Thyroid gland (tissue), 4 donors: ENCODE measurements around the gene DLGAP1. TPM values are rescaled to one million over a fixed set of nuclear protein-coding genes. Genes with fewer than 3 reads are reported as not detected.

Experiments used
- DNase-seq, 2 donors: peaks; one replicate each; pipeline ENCODE4 v3.0.0-alpha.2; 2019
- H3K27ac ChIP-seq, 3 donors: fragments of 200-600 bp; sonication (generic); 1 replicate in 2 of 3; 2 replicates in 1 of 3; pipeline ENCODE4 v1.5.1; 2016 to 2019; ENCODE audit warnings: mild to moderate bottlenecking in 1 of 3, moderate library complexity in 1 of 3
- H3K27me3 ChIP-seq: fragments of 200-600 bp; sonication (generic); one replicate; pipeline ENCODE4 v1.5.1; 2019
- H3K36me3 ChIP-seq, 2 donors: fragments of 200-600 bp; sonication (generic); one replicate each; pipeline ENCODE4 v1.5.1; 2016 to 2019
- H3K4me1 ChIP-seq, 2 donors: fragments of 200-600 bp; sonication (generic); one replicate each; pipeline ENCODE4 v1.5.1; 2017 to 2019
- H3K4me3 ChIP-seq, 3 donors: fragments of 200-600 bp; sonication (generic); replicated peaks in 1 of 3; 1 replicate in 2 of 3; 2 replicates in 1 of 3; pipeline ENCODE4 v1.5.1; 2016; ENCODE audit warnings: mild to moderate bottlenecking in 1 of 3
- H3K9me3 ChIP-seq: fragments of 200-600 bp; sonication (generic); one replicate; pipeline ENCODE4 v1.5.1; 2017
- POLR2A ChIP-seq, 2 donors: fragments of 450-650 bp; IDR thresholded peaks; one replicate each; pipeline ENCODE4 v1.6.1; 2017; ENCODE audit warnings: antibody characterized with exemption in 2 of 2, mild to moderate bottlenecking in 2 of 2, moderate library complexity in 1 of 2
- WGBS, 2 donors: methylation state at CpG; one replicate each; pipeline ENCODE4 v1.1.5; 2017; 5-methylcytosine and 5-hydroxymethylcytosine counted together
- intact Hi-C: fragments of 100-400 bp; cut with DNase I; formaldehyde crosslinking; loops from one replicate; pipeline ENCODE4 v1.15.1; 2023
- microRNA-seq: library from miRNA; unstranded; fragments of <30 nt; microRNA quantifications from one replicate; pipeline ENCODE4, GENCODE V29; 2016
- small RNA-seq: library from RNA; depleted of rRNA; stranded (forward); fragments of <200 nt; gene quantifications from one replicate; pipeline ENCODE3, GENCODE V24; 2016
- total RNA-seq, 4 donors: library from RNA; depleted of rRNA; stranded (reverse); fragments of >200 nt; gene quantifications; one replicate each; pipeline ENCODE4 v1.2.3, GENCODE V29; 2016
- TF ChIP-seq, protein P1 (sequence below), 6 experiments: fragments of 200-600 bp in 3 of 6; fragments of 450-650 bp in 3 of 6; sonication (generic) in 3 of 6; IDR thresholded peaks; one replicate each; pipeline ENCODE4 v1.5.1; 2016 to 2019; ENCODE audit warnings: antibody characterized with exemption in 6 of 6, mild to moderate bottlenecking in 2 of 6, inconsistent platforms in 1 of 6, moderate library complexity in 1 of 6

The DLGAP1 gene
- total RNA-seq, 4 donors from 2014 or later: 0.25 to 2.7 (median 0.77) TPM

DNA sequence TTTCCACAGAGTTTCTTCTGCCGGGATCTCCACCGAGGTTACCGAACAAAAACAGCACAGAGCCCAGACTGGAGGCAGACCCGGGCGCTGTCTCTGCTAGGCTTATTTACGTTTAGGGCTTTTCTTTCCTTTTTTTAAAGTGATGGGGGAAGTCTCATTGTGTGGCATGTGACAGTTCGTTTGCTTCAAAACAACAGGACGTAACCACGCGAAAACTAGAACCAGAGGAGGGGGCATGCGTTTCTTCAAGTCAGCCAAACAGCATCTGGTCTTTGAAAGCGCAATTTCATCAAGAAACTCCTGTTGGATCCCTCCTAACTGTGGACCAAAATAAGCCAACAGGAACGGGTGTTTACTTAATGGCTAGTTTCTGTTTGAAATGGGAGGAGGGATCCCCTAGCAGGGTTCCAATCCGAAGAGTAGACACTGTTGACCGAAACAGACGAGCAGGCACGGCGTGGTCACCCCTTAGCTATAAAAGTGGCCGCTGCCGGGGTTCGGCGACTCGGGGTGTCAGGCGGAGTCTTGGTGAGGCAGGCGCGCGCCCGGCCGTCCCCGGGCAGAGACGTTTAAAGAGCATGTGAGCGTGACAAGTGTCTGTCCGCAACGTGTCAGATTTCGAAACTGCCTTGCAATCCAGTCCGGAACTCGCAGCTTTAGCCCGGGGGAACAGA is 1006.1 kb downstream of the DLGAP1 start:
- Histone ChIP-seq H3K4me1 (peaks cover 17 to 21% of the 10 kb centered on the region in 2 donors), H3K27me3 (no peaks in the 10 kb centered on the region)
- intact Hi-C loops: no loop called here

DNA sequence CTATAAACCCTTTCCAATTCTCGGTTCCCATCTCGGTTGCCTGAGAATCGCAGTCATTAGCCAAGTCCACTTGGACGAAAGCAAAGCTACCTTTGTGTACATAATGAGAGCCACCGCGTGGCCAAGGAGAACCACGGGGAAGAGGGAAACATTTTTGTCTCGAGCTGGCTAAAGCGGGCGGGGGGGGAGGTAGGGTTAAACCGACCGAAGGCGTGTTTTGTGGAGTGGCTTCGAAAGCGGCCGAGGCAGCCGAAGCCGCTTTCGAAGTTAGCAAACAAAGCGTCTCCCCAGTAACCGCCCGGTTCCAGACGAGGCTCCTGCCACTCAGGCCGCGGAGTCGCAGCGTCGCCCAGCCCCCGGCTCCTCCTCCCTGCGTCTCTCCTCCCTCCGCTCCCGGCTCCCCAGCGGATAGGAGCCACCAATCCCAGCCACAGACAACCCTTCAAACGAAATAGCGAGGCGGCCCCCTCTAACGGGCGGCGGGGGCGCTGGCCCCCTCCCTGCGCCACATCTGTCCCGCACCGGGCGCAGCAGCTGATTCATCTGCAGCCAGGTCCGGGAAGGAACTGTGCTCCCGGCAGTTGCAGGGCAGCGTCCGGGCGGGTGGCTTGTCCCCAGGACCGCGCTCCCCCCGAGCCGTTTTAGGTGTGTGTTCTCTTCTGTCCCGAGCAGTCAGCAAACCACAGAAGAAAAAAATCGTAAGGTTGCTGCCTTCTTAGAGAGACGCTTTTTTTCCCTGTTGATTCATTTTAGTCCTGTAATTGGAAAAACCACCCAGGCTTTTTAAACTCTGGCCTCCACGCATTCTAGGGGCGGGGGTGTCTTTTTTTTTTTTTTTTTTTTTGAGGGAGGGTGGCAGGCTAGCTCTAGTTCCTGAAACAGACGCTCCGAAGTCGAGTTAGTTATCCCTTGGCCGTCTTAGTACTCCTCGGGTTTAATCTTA is 1006.9 kb downstream of the DLGAP1 start:
- H3K27ac ChIP-seq: peak overlapping the region; percentile 93 to 100 (median 98)
- intact Hi-C loops: no loop called here
- TF ChIP-seq, protein P1, sequence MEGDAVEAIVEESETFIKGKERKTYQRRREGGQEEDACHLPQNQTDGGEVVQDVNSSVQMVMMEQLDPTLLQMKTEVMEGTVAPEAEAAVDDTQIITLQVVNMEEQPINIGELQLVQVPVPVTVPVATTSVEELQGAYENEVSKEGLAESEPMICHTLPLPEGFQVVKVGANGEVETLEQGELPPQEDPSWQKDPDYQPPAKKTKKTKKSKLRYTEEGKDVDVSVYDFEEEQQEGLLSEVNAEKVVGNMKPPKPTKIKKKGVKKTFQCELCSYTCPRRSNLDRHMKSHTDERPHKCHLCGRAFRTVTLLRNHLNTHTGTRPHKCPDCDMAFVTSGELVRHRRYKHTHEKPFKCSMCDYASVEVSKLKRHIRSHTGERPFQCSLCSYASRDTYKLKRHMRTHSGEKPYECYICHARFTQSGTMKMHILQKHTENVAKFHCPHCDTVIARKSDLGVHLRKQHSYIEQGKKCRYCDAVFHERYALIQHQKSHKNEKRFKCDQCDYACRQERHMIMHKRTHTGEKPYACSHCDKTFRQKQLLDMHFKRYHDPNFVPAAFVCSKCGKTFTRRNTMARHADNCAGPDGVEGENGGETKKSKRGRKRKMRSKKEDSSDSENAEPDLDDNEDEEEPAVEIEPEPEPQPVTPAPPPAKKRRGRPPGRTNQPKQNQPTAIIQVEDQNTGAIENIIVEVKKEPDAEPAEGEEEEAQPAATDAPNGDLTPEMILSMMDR (IDR thresholded peaks at IDR 0.05): no peak
- peak; percentile 95 to 97 for TF ChIP-seq POLR2A (IDR thresholded peaks at IDR 0.05)
- peak; percentile 97 for DNase-seq
- no peaks in the 10 kb centered on the region for H3K36me3 ChIP-seq
- H3K4me1 ChIP-seq: peaks cover 15 to 19% of the 10 kb centered on the region in 2 donors
- H3K27me3 ChIP-seq: no peaks in the 10 kb centered on the region
- peak overlapping the region; percentile 13 to 96 (median 85) for H3K4me3 ChIP-seq
- H3K9me3 ChIP-seq: no peaks in the 10 kb centered on the region
- WGBS, 2 donors: 0% methylated on average over 54 to 59 of the region's 63 CpGs

More for the DNA sequence above, 1006.1 kb downstream of the DLGAP1 start:
- WGBS, 2 donors: 0% methylated on average over 29 to 38 of the region's 38 CpGs
- TF ChIP-seq POLR2A (IDR thresholded peaks at IDR 0.05): peak; percentile 74 to 89
- TF ChIP-seq, protein P1 (IDR thresholded peaks at IDR 0.05): no peak
- no peaks in the 10 kb centered on the region for H3K9me3 ChIP-seq
- peak overlapping the region; percentile 93 to 100 (median 98) for H3K27ac ChIP-seq
- peak overlapping the region; percentile 3 to 96 (median 85) for H3K4me3 ChIP-seq
- DNase-seq: peak; percentile 86 to 90
- H3K36me3 ChIP-seq: no peaks in the 10 kb centered on the region

DNA sequence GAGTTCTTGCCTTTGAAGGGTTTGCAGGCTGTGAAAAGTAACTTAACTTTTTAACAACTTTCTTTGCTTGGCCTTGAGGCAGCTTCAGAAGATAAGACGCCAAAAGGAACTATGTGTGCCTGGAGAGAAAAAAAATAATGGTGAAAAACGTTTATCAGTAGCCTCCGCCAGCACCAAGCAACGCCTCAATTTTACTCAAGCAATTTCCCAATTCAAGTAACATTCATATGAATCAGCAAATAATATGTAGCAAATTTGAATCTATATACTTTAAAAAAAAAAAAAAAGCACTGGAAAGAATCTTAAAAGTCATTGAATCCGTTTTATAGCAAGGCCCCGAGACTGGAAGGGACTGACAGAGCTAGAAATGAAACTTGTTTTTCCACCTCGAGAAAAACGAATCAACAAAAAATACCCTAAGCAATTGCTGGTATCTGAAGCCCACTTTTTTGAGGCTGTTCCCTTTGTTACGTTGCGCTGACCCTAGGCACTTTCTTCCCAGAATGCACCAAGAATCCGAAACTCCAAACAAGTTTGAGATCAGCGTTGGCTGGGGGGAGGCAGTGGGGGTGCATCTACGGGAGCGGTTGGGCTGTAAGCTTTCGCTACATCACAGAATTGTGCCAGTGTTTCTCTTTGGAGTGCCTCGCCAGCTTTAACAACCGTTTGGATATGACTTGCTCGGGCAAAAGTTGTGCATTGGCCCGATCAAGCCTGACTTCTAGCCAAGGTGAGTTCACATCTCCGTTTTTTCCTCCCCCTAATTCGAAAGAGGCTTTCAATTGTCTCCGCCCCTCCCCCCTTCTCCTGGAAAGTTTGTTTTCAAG is 1007.8 kb downstream of the DLGAP1 start:
- Histone ChIP-seq H3K9me3 (no peaks in the 10 kb centered on the region), H3K27ac (peak overlapping the region; percentile 93 to 100 (median 98)), H3K4me1 (peaks cover 8 to 13% of the 10 kb centered on the region in 2 donors), H3K4me3 (peak overlapping the region; percentile 13 to 96 (median 55)), H3K36me3 (no peaks in the 10 kb centered on the region), H3K27me3 (no peaks in the 10 kb centered on the region)
- intact Hi-C loops: no loop called here
- DNase-seq: peak in 1 of 2 donors; percentile 73
- TF ChIP-seq, protein P1 (IDR thresholded peaks at IDR 0.05): no peak
- no peak for TF ChIP-seq POLR2A (IDR thresholded peaks at IDR 0.05)
- 7% methylated on average over 22 of the region's 22 CpGs for WGBS, 2 donors

Small RNA genes lying within 50 kb of the gene (microRNA-seq; reads per million reads assigned to microRNA genes)
- gene MIR6718: not detected

Small RNA genes lying within 50 kb of the gene (small RNA-seq; reads per million reads assigned to genes)
- gene AP005208.1 (not detected), gene AP005403.1 (not detected), gene MIR6718 (not detected), gene RN7SL39P (not detected), gene RNU6-831P (not detected)
